HL-60 (cell line): Measurements from ENCODE around the gene GALNT7.

ENCODE experiments used
- CTCF ChIP-seq: IDR thresholded peaks from one replicate; pipeline ENCODE4 v1.5.1; 2011; ENCODE audit warnings: low read length, control low read depth, inconsistent platforms; ENCODE audit not compliant: insufficient read depth
- GABPA ChIP-seq: IDR thresholded peaks from 2 replicates; pipeline ENCODE4 v1.6.1; 2012; ENCODE audit warnings: low read depth
- POLR2AphosphoS5 ChIP-seq: IDR thresholded peaks from 2 replicates; pipeline ENCODE4 v1.6.1; 2012; ENCODE audit warnings: low read depth
- REST ChIP-seq: IDR thresholded peaks from 2 replicates; pipeline ENCODE4 v1.6.1; 2012; ENCODE audit warnings: low read depth; ENCODE audit not compliant: insufficient replicate concordance

GRCh38 chr4:173231916-173232315, 63.3 kb downstream of the GALNT7 start:
- TF ChIP-seq CTCF: no peak
- TF ChIP-seq GABPA: no peak
- TF ChIP-seq REST: no peak
- no peak for TF ChIP-seq POLR2AphosphoS5
